Fibroblast of skin of right quadriceps (primary cell): Measurements from ENCODE around the gene DNER.
A peak's percentile ranks its signal among the peaks of the same experiment; 100 is the strongest.
"Not testable (repeated sequence)": the region's sequence is repeated elsewhere in the genome, so short reads cannot be mapped to it uniquely, and the experiment has no call there.

Experiments used
- DNase-seq: peaks from one replicate; pipeline ENCODE4 v3.0.0-alpha.2; 2013

DNER gene

GRCh38 chr2:229616433-229616832, 97.9 kb downstream of the DNER start:
- DNase-seq = no peak

DNA sequence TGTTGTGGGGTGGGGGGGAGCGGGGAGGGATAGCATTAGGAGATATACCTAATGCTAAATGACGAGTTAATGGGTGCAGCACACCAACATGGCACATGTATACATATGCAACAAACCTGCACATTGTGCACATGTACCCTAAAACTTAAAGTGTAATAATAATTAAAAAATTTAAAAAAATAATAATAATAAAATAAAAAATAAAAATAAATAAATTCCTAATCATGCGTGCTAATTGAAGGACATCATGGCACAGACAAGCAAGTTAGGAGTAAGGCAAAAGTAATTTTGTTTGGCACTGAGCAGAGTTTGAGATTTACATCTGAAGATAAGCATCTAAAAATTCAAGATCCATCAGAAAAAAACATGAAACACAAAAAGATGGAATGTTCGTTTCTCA, 100.3 kb downstream of the DNER start:
- DNase-seq = not testable (repeated sequence)

- no peak for DNase-seq
Observed at GRCh38 chr2:229612384-229612971, 101.9 kb downstream of the DNER start.

GRCh38 chr2:229611360-229611759, 103.0 kb downstream of the DNER start:
- no peak for DNase-seq

DNA sequence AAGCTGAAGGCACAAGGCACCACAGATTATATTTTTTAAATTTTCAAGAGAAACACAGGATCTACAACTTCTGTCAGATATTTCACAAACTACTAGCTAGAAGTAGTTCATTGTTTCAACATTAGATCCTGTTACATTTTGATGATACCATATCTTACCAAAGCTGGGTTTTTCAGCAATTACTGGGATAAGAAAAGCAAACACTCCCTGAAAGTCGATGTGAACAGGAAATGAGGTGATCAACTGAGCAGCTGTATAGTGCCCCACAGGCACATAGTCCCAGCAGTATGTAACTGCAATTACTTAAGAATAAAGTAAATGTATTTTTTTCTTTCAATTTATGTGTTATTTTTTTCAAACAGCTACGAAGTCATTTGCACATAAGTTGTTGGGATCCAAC, 103.5 kb downstream of the DNER start:
- no peak for DNase-seq

- no peak for DNase-seq
Observed at GRCh38 chr2:229610333-229610732, 104.0 kb downstream of the DNER start.

DNA sequence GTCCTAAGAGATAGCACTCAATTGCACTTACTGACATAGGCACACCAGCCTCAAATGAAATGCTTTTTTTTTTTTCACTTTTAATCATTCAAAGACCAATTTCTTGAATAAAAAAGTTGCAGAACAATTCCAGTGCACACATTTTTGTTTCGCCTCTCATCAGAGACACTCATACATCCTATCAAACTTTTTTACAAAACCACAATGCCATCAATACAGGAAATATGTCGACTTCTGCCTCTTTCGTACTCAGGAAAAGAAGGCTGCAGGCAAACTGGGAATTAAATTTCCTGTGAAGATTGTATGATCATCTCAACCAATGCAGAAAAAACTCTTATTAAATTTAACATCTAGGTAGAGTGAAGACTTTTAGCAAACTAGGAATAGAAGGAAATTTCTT, 112.4 kb downstream of the DNER start:
- no peak for DNase-seq

GRCh38 chr2:229601396-229601795, 113.0 kb downstream of the DNER start:
- no peak for DNase-seq

- no peak for DNase-seq
Observed at GRCh38 chr2:229598227-229598626, 116.1 kb downstream of the DNER start.

- no peak for DNase-seq
Observed at GRCh38 chr2:229596796-229597195, 117.6 kb downstream of the DNER start.

- no peak for DNase-seq
Observed at GRCh38 chr2:229591611-229592010, 122.7 kb downstream of the DNER start.

DNA sequence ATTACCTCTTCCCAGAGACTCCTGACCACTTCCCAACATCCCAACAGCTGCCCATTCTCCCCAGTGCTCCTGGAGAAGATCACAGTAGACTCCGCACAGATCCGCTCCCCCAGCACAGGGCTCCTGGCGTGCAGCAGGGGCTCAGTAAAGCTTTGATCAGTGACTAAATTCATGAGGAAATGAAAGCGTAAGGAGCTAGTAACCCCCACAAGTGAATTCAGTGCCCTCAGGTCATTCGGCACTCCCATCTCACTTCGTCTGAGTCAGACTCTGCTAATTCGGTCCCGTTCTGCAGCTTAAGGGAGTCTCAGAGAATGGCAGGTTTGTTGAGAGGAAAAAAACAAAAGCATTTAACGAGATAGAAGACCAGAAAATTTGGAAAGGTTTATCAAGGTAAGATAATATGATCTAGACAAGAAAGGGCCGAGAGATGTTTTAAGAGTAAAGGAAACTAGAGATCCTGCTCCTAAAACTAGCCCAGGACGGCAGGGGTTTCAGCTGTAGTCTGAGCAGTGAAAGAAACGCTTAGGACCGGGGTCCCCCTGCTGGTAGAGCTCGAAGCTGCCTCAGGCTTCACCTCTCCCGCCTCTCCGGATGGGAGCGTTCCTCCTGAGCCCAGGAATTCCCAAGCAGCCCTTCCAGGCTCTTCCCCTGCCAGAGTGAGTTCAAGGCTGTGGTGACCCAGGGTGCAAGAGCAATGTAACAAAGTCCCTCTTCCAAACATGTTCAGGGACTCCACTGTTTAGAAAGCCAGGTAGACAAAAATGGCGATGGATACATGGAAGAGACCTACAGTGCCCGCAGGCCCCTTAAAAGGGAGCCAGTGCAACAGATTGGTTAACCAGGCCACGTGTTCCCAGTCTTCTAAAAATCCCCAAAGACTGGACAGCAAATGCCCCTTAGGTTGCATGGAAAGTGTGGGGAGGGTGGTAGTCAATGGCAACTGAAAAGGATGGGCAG, 127.3 kb downstream of the DNER start:
- peak; percentile 67 for DNase-seq

- no peak for DNase-seq
Observed at GRCh38 chr2:229586012-229586411, 128.3 kb downstream of the DNER start.

- no peak for DNase-seq
Observed at GRCh38 chr2:229582151-229582550, 132.2 kb downstream of the DNER start.

GRCh38 chr2:229578052-229578846, 136.1 kb downstream of the DNER start:
- DNase-seq = no peak

- DNase-seq = no peak
Observed at GRCh38 chr2:229575569-229576315, 138.6 kb downstream of the DNER start.

GRCh38 chr2:229572507-229573271, 141.7 kb downstream of the DNER start:
- DNase-seq = no peak

DNA sequence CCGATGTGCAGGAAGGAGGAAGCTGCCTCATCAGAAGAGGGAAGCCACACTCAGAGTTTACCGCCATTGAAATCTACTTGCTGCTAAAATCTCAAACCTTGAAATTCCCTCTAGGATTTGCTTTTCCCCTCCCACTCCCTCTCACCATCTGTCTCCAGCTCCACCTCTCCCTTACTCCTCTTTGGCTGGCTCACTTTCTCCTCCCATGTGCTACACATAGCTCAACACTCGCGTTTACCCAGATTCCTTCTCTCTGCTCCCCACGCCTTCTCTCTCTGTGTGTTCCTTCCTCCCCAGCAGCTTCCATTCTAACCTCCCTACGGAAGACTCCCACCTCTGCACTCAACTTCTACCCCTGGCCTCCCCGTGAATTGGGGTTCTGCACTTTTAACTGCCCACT, 143.1 kb downstream of the DNER start:
- DNase-seq = no peak

DNA sequence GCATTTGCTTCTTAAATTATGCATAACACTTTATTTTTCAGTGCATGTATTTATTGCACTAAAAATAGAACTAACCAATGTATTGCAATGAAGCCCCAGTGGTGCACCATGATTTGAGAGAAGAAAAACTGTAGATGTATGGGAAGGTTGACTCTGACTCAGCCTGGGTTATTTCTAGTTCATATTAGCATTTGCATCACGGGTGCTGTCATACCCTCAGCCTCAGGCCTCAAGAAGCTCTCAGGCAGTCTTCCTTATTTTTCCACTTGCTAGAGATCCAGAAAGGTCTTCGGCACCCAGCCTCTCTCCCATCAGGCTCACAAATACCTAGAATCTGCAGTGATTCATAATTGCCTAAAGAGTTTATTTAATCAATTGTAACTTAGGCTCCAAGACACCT, 148.0 kb downstream of the DNER start:
- DNase-seq = no peak

DNA sequence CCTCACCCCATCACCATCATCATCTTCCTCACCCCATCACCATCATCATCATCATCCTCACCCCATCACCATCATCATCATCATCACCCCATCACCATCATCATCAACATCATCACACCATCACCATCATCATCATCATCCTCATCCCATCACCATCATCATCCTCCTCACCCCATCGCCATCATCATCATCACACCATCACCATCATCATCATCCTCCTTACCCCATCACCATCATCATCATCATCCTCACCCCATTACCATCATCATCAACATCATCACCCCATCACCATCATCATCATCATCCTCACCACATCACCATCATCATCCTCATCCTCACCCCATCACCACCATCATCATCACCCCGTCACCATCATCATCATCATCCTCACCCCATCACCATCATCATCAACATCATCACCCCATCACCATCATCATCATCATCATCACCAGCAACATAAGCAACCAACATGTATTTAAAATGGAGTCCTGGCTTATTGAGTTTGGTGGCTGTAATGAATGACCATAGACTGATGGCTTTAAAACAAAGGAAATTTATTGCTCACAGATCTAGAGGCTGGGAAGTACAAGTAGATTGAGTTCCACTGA, 150.0 kb downstream of the DNER start:
- no peak for DNase-seq

DNA sequence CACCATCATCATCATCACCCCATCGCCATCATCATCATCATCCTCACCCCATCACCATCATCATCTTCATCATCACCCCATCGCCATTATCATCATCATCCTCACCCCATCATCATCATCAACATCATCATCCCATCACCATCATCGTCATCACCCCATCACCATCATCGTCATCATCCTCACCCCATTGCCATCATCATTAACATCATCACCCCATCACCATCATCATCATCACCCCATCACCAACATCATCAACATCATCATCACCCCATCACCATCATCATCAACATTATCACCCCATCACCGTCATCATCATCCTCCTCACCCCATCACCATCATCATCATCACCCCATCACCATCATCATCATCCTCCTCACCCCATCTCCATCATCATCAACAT, 151.0 kb downstream of the DNER start:
- DNase-seq = no peak
